ENCODE measurements around the gene FFAR2. TPM values are rescaled to one million over a fixed set of nuclear protein-coding genes. Genes with fewer than 3 reads are reported as not detected.

The FFAR2 gene
- total RNA-seq, 1 experiment from 2014 or later: not detected

- Histone ChIP-seq H2BK120ac (ENCODE audit: low read depth, low read length, poor library complexity, severe bottlenecking) (no peak overlapping the region), H3K18ac (ENCODE audit: insufficient read length, low read depth, low read length) (no peak overlapping the region), H3K14ac (ENCODE audit: insufficient read depth, low read length) (no peak overlapping the region), H3K9me3 (ENCODE audit: control insufficient read depth, low read depth, low read length) (no peaks in the 10 kb centered on the region), H4K8ac (replicated peaks; ENCODE audit: insufficient read length, low read depth, low read length) (no peak overlapping the region), H4K20me1 (ENCODE audit: control insufficient read depth, insufficient read depth, insufficient read length) (no peaks in the 10 kb centered on the region), H3K4me1 (ENCODE audit: insufficient read depth, low read length) (no peaks in the 10 kb centered on the region), H3K27ac (ENCODE audit: insufficient read length, low read depth, low read length) (no peak overlapping the region), H3K4ac (ENCODE audit: low read depth, low read length) (no peak overlapping the region), H3K27me3 (ENCODE audit: insufficient read depth, low read length) (no peaks in the 10 kb centered on the region), H3K79me2 (ENCODE audit: insufficient read depth, low read length) (no peaks in the 10 kb centered on the region), H4K91ac (ENCODE audit: insufficient read length, low read depth, low read length) (no peak overlapping the region), H4K5ac (ENCODE audit: insufficient read length, low read depth, low read length) (no peak overlapping the region), H2BK5ac (ENCODE audit: insufficient read length, low read length) (no peak overlapping the region), H2BK20ac (ENCODE audit: low read depth, low read length, poor library complexity, severe bottlenecking) (no peak overlapping the region), H2BK15ac (ENCODE audit: low read depth, low read length) (no peak overlapping the region), H3K23me2 (ENCODE audit: insufficient read length, low read depth, low read length, poor library complexity, severe bottlenecking) (no peaks in the 10 kb centered on the region), H2AK5ac (ENCODE audit: insufficient read length, low read length) (no peak overlapping the region), H3K56ac (ENCODE audit: insufficient read length, low read depth, low read length) (no peak overlapping the region), H3K23ac (ENCODE audit: insufficient read length, low read depth, low read length) (no peak overlapping the region), H3K79me1 (ENCODE audit: insufficient read depth, low read depth, low read length, poor library complexity, severe bottlenecking) (no peaks in the 10 kb centered on the region), H3K4me2 (ENCODE audit: insufficient read depth, insufficient read length, low read length) (no peak overlapping the region), H2BK12ac (ENCODE audit: insufficient read length, low read depth, low read length) (no peak overlapping the region), H2AFZ (ENCODE audit: low read length) (no peak overlapping the region), H3T11ph (ENCODE audit: low read length) (no peak overlapping the region), H3K9ac (ENCODE audit: extremely low read depth, insufficient read length, low read length) (no peak overlapping the region)
- H3K4me1 Mint-ChIP-seq: peaks cover 0 to 7% of the 10 kb centered on the region in 2 experiments; a peak in 2 of 4 replicates
- WGBS (ENCODE audit: extremely low coverage, insufficient read length, low lambda C conversion rate): no CpG with 5 or more reads among the region's 10 CpGs
- no peak overlapping the region; a peak in 1 of 5 replicates for H3K4me3 Mint-ChIP-seq
- H3K36me3 Mint-ChIP-seq (ENCODE audit: insufficient read depth in 1 of 3, low read depth in 3 of 3): no peaks in the 10 kb centered on the region
- H3K9me3 Mint-ChIP-seq: no peaks in the 10 kb centered on the region
- H3K27ac Mint-ChIP-seq: no peak overlapping the region
- DNase-seq: no peak
- TF ChIP-seq CTCF (conservative IDR thresholded peaks at IDR 0.05): no peak
- peaks cover 6% of the 10 kb centered on the region for H3K27me3 Mint-ChIP-seq (ENCODE audit: low read depth)
Measured at GRCh38 chr19:35458731-35459391, 10.8 kb downstream of the FFAR2 start.

Measured in H9 (cell line).